Sigmoid colon (tissue), 7 donors: ENCODE data around the gene TUBB8. TPM values are rescaled to one million over a fixed set of nuclear protein-coding genes. Genes with fewer than 3 reads are reported as not detected.

Source experiments
- DNase-seq: peaks from one replicate; pipeline ENCODE4 v3.0.0-alpha.2; 2019
- H3K27ac ChIP-seq, 4 donors: fragments of 200-600 bp; sonication (generic); one replicate each; pipeline ENCODE4 v1.5.1; 2016 to 2019; ENCODE audit warnings: mild to moderate bottlenecking in 1 of 4
- H3K27me3 ChIP-seq, 3 donors: fragments of 200-600 bp; sonication (generic); one replicate each; pipeline ENCODE4 v1.5.1; 2019; ENCODE audit warnings: mild to moderate bottlenecking in 1 of 3
- H3K36me3 ChIP-seq, 4 donors: fragments of 200-600 bp; sonication (generic); one replicate each; pipeline ENCODE4 v1.5.1; 2016 to 2019
- H3K4me1 ChIP-seq, 4 donors: fragments of 200-600 bp; sonication (generic); one replicate each; pipeline ENCODE4 v1.5.1; 2017 to 2019
- H3K4me3 ChIP-seq, 4 donors: fragments of 200-600 bp; sonication (generic); one replicate each; pipeline ENCODE4 v1.5.1; 2017 to 2019; ENCODE audit warnings: mild to moderate bottlenecking in 2 of 4, moderate library complexity in 1 of 4
- H3K9me3 ChIP-seq, 4 donors: fragments of 200-600 bp in 3 of 4; sonication (generic) in 3 of 4; one replicate each; pipeline versions ENCODE4 v1.5.1 to v1.6.1; 2013 to 2019
- EP300 ChIP-seq, 4 donors: sonication (generic); formaldehyde crosslinking; IDR thresholded peaks; one replicate each; pipeline ENCODE4 v1.6.1; 2017; ENCODE audit warnings: antibody characterized with exemption in 4 of 4
- POLR2A ChIP-seq, 2 donors: fragments of 450-650 bp; IDR thresholded peaks; one replicate each; pipeline ENCODE4 v1.6.1; 2016; ENCODE audit warnings: antibody characterized with exemption in 2 of 2, mild to moderate bottlenecking in 2 of 2, moderate library complexity in 2 of 2
- POLR2AphosphoS5 ChIP-seq, 4 donors: sonication (generic); formaldehyde crosslinking; IDR thresholded peaks; one replicate each; pipeline ENCODE4 v1.6.1; 2017; ENCODE audit warnings: antibody characterized with exemption in 4 of 4
- WGBS, 2 donors: extraction: QIAGEN DNeasy Blood & Tissue Kit; methylation state at CpG; one replicate each; pipeline ENCODE4 v1.1.7; 2013; 5-methylcytosine and 5-hydroxymethylcytosine counted together
- intact Hi-C: fragments of 100-400 bp; cut with DNase I; formaldehyde crosslinking; loops from one replicate; pipeline ENCODE4 v1.15.1; 2023
- polyA plus RNA-seq, 3 donors: library from polyadenylated mRNA; stranded (reverse); fragments of 200-250 nt; gene quantifications; one replicate each; pipeline ENCODE4 v1.2.3, GENCODE V29; 2013
- total RNA-seq, 4 donors: library from RNA; depleted of rRNA; stranded (reverse); fragments of >200 nt; gene quantifications; one replicate each; pipeline ENCODE4 v1.1.0, GENCODE V29; 2016
- TF ChIP-seq, protein P1 (sequence below), 4 experiments: fragments of 450-650 bp in 3 of 4; fragments of 200-600 bp in 1 of 4; IDR thresholded peaks; one replicate each; pipeline ENCODE4 v1.5.1; 2016 to 2019; ENCODE audit warnings: antibody characterized with exemption in 4 of 4, mild to moderate bottlenecking in 3 of 4, moderate library complexity in 2 of 4
- donor health status: healthy with polysubstance abuse.
- donor health status: Bipolar disorder and iron deficiency.
- donor health status: healthy.

Gene TUBB8
- total and polyA plus RNA-seq, 7 donors: 0.55 to 0.66 TPM; not detected in 5

DNA sequence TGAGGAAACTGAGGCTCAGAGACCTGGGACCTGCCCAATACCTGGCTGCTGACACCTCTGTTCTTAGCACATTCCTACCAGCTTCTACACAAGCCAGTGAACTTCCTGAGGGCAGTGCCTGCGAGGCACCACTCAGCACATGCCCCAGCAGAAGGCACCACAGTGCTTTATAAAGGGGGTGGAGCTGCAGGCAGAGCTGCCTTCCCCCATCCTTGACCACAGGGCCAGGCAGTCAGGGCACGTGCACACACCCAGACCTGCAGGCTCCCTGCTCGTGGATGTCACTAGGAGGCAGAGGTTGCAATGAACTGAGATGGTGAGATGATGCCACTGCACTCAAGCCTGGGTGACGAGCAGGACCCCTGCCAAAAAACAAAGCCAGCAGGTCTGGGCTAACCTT is 39.2 kb upstream of the TUBB8 start:
- Histone ChIP-seq H3K27ac (no peak overlapping the region), H3K4me1 (no peaks in the 10 kb centered on the region)

DNA sequence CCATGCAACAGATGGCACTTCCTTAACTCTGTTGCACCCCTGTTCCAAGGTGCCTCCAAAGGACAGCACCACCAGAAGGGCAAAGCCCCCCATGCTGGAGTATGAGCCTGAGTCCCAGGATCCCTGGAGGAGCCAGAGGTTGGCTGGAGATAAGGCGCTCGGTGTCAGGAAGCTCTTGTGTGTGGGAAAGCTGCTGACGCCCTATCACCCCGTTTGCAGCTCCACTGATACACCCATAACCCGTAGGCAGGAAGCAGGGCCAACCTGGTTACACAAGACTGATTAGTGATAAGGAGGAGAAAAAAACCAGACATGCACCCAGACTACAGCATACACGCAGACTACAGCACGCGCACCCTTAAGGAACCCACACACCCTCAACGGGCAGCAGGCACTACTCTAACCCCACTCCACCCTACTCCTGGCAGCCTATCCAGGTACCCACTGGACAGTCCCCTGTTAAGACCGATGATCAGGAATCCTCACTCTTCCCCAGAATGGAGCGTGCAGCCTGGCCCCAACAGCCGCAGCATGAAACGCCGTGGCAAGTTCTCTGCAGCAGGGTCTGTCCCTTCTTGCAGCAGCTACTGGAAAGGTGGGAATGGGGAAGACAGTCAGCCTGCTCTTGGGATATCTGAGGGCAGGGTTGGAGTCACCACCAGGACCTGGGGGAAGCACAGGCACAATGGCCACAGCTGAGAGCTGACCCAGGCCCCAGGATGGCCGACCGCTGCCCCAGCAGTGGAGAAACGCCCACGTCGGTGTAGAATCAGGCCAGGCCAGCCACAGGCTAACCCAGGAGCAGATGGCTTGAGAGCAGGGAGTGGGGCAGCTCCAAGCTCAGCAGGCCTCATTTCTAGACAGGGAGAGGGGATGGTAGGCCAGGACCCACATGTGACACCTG is 38.3 kb upstream of the TUBB8 start:
- no peak for DNase-seq
- H3K27ac ChIP-seq: no peak overlapping the region
- no peaks in the 10 kb centered on the region for H3K4me1 ChIP-seq
- no peaks in the 10 kb centered on the region for H3K36me3 ChIP-seq
- intact Hi-C loops: no loop called here
- TF ChIP-seq POLR2AphosphoS5 (IDR thresholded peaks at IDR 0.05) (no peak), EP300 (IDR thresholded peaks at IDR 0.05) (no peak), POLR2A (IDR thresholded peaks at IDR 0.05) (no peak)
- TF ChIP-seq, protein P1, sequence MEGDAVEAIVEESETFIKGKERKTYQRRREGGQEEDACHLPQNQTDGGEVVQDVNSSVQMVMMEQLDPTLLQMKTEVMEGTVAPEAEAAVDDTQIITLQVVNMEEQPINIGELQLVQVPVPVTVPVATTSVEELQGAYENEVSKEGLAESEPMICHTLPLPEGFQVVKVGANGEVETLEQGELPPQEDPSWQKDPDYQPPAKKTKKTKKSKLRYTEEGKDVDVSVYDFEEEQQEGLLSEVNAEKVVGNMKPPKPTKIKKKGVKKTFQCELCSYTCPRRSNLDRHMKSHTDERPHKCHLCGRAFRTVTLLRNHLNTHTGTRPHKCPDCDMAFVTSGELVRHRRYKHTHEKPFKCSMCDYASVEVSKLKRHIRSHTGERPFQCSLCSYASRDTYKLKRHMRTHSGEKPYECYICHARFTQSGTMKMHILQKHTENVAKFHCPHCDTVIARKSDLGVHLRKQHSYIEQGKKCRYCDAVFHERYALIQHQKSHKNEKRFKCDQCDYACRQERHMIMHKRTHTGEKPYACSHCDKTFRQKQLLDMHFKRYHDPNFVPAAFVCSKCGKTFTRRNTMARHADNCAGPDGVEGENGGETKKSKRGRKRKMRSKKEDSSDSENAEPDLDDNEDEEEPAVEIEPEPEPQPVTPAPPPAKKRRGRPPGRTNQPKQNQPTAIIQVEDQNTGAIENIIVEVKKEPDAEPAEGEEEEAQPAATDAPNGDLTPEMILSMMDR (IDR thresholded peaks at IDR 0.05): no peak
- H3K27me3 ChIP-seq: peaks cover 0 to 3% (median under 1%) of the 10 kb centered on the region in 3 donors
- H3K4me3 ChIP-seq: no peak overlapping the region
- WGBS, 2 donors: 68 to 72% methylated on average over 19 of the region's 19 CpGs
- no peaks in the 10 kb centered on the region for H3K9me3 ChIP-seq

More for the DNA sequence above, 39.2 kb upstream of the TUBB8 start:
- TF ChIP-seq EP300 (IDR thresholded peaks at IDR 0.05): no peak
- DNase-seq: no peak
- Histone ChIP-seq H3K27me3 (peaks cover 0 to 3% (median 0%) of the 10 kb centered on the region in 3 donors), H3K4me3 (no peak overlapping the region), H3K9me3 (no peaks in the 10 kb centered on the region), H3K36me3 (no peaks in the 10 kb centered on the region)
- intact Hi-C loops: no loop called here
- 32 to 54% methylated on average over 4 of the region's 4 CpGs for WGBS, 2 donors

DNA sequence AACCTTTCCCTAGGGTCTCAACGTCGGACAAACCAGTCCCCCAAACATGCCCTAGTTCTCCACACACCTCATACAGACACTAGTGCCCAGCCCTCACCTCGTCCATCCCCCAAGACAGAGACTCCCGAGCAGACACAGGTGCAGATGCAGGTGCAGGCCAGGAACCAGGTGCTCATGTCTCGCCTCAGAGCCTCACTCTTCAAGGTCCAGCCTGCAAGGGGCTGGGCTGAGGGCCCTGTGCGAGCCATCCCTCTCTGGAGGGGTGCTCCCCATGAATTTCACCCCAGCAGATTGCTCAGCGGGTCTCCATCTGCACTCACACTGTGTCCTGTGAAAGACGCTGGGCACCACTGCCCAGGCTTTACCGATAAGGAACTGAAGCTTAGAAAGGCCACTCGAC is 36.9 kb upstream of the TUBB8 start:
- Histone ChIP-seq H3K4me1 (no peaks in the 10 kb centered on the region), H3K27ac (no peak overlapping the region), H3K9me3 (no peaks in the 10 kb centered on the region), H3K4me3 (no peak overlapping the region), H3K36me3 (no peaks in the 10 kb centered on the region), H3K27me3 (peaks cover 0 to 7% (median 5%) of the 10 kb centered on the region in 3 donors)
- WGBS, 2 donors: 87 to 89% methylated on average over 10 of the region's 10 CpGs
- intact Hi-C loops: no loop called here
- TF ChIP-seq EP300 (IDR thresholded peaks at IDR 0.05): no peak
- no peak for TF ChIP-seq POLR2A (IDR thresholded peaks at IDR 0.05)
- TF ChIP-seq POLR2AphosphoS5 (IDR thresholded peaks at IDR 0.05): no peak
- TF ChIP-seq, protein P1 (IDR thresholded peaks at IDR 0.05): no peak
- no peak for DNase-seq

DNA sequence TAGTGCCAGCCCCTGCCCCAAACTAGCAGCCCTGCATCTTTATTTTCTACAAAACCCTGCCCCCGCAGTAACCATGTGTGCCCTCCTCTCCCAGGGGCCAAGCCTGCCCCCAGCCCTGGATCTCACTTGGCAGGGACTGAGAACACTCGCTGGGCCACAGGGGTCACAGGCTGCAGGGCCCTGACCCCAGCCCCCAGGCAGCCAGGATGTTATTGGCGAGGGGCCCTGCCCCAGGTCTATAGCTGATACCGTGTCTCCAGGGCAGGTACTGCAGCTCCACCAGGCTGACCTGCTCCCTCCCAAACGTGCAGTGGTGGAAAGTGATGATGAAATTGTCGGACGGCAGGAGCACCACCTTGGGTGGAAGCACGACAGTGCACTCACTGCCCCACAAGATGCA is 35.9 kb upstream of the TUBB8 start:
- DNase-seq: no peak
- no peaks in the 10 kb centered on the region for H3K4me1 ChIP-seq
- TF ChIP-seq EP300 (IDR thresholded peaks at IDR 0.05): no peak
- TF ChIP-seq POLR2AphosphoS5 (IDR thresholded peaks at IDR 0.05): no peak
- no peak for TF ChIP-seq POLR2A (IDR thresholded peaks at IDR 0.05)
- TF ChIP-seq, protein P1 (IDR thresholded peaks at IDR 0.05): no peak
- 82 to 87% methylated on average over 8 of the region's 8 CpGs for WGBS, 2 donors
- intact Hi-C loops: no loop called here
- no peak overlapping the region for H3K27ac ChIP-seq
- no peaks in the 10 kb centered on the region for H3K9me3 ChIP-seq
- peaks cover 0 to 8% (median 5%) of the 10 kb centered on the region in 3 donors for H3K27me3 ChIP-seq
- H3K4me3 ChIP-seq: no peak overlapping the region
- no peaks in the 10 kb centered on the region for H3K36me3 ChIP-seq

DNA sequence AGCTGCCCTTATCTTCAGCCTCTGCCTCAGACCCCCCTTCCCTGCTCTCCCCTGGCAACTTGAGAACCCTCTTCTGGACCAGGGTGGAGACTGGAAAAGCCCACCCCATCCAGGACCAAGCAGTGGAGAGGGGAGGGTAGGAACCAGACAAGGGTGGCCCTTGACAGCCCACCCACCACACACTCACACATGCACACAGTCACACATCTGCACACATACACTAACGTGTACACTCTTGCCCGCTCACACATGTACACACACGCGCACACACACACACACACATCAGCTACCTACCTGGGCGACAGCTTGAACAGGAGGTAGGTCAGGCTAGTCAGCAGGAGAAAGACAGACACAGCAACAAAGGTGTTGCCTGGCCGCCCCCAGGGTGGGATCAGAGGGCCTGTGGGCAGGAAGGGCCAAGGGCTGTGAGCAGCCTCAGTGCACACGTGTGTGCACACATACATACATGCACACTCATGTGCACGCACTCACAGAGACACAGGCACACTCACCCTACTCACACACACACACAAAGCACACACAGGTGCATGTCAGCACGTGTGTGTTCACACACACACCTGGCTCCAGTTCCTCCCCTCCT is 34.9 kb upstream of the TUBB8 start:
- H3K27me3 ChIP-seq: peaks cover 0 to 12% (median 5%) of the 10 kb centered on the region in 3 donors
- TF ChIP-seq, protein P1 (IDR thresholded peaks at IDR 0.05): no peak
- no peak for TF ChIP-seq EP300 (IDR thresholded peaks at IDR 0.05)
- no peak for TF ChIP-seq POLR2AphosphoS5 (IDR thresholded peaks at IDR 0.05)
- TF ChIP-seq POLR2A (IDR thresholded peaks at IDR 0.05): no peak
- no peaks in the 10 kb centered on the region for H3K4me1 ChIP-seq
- no peak overlapping the region for H3K4me3 ChIP-seq
- intact Hi-C loops: no loop called here
- DNase-seq: no peak
- H3K36me3 ChIP-seq: no peaks in the 10 kb centered on the region
- WGBS, 2 donors: 84 to 92% methylated on average over 9 of the region's 9 CpGs
- no peak overlapping the region for H3K27ac ChIP-seq
- H3K9me3 ChIP-seq: no peaks in the 10 kb centered on the region
